H1 (cell line): ENCODE data around the gene BNIP5. TPM values are rescaled to one million over a fixed set of nuclear protein-coding genes. Genes with fewer than 3 reads are reported as not detected.

Source experiments
- CTCF ChIA-PET: fragments of 300-600 bp; sonication (Branson Sonifier 250); formaldehyde crosslinking; loops from one replicate; lab custom pipeline; 2021; ENCODE audit not compliant: partially characterized antibody; lab: Charles Lee
- POLR2A ChIA-PET: fragments of 300-600 bp; sonication (Branson Sonifier 250); formaldehyde crosslinking; loops from one replicate; lab custom pipeline; 2021; ENCODE audit warnings: inconsistent platforms; ENCODE audit not compliant: partially characterized antibody; lab: Charles Lee
- DNase-seq, 2 experiments: peaks; one replicate each; pipeline versions ENCODE4 v3.0.0 to v3.0.0-alpha.2; 2010 to 2022; ENCODE audit warnings: low spot score in 2 of 2, low read depth in 1 of 2, mixed read lengths in 1 of 2
- FAIRE-seq: peaks from 2 replicates; lab custom pipeline; 2011; peaks lifted over from hg19 to GRCh38; lab: Jason Lieb, UNC
- H2AFZ ChIP-seq: 2 replicates; pipeline ENCODE4 v1.8.1; 2012; ENCODE audit warnings: low read length, inconsistent platforms
- H2AK5ac ChIP-seq: 2 replicates; pipeline ENCODE4 v1.6.1; 2013; ENCODE audit warnings: low read depth, low read length
- H2BK120ac ChIP-seq: replicated peaks from 2 replicates; pipeline ENCODE3; 2013; ENCODE audit warnings: low read depth, low read length, inconsistent platforms
- H2BK12ac ChIP-seq: 2 replicates; pipeline ENCODE4 v1.6.1; 2013; ENCODE audit warnings: low read depth, low read length
- H2BK15ac ChIP-seq: 2 replicates; pipeline ENCODE4 v1.6.1; 2013; ENCODE audit warnings: low read length
- H2BK20ac ChIP-seq: 2 replicates; pipeline ENCODE4 v1.6.1; 2013; ENCODE audit warnings: low read length
- H2BK5ac ChIP-seq: 2 replicates; pipeline ENCODE4 v1.6.1; 2013; ENCODE audit warnings: low read depth, low read length
- H3K14ac ChIP-seq: 2 replicates; pipeline ENCODE4 v1.6.1; 2013; ENCODE audit warnings: inconsistent platforms; ENCODE audit not compliant: insufficient read length
- H3K18ac ChIP-seq: 2 replicates; pipeline ENCODE4 v1.6.1; 2013; ENCODE audit warnings: low read length; ENCODE audit errors: extremely low read depth
- H3K23ac ChIP-seq: 2 replicates; pipeline ENCODE4 v1.6.1; 2013; ENCODE audit warnings: inconsistent platforms; ENCODE audit not compliant: insufficient read length
- H3K23me2 ChIP-seq: 2 replicates; pipeline ENCODE4 v1.6.1; 2013; ENCODE audit warnings: low read depth, low read length
- H3K27ac ChIP-seq: 2 replicates; pipeline ENCODE4 v1.6.1; 2011; ENCODE audit warnings: low read depth, low read length, inconsistent platforms
- H3K27me3 ChIP-seq, 4 experiments: replicated peaks in 1 of 4; 1 replicate in 1 of 4; 2 replicates in 3 of 4; pipeline versions ENCODE4 v1.6.1 to v1.8.1; 2011 to 2013; ENCODE audit warnings: low read length in 3 of 4, mild to moderate bottlenecking in 3 of 4, inconsistent platforms in 2 of 4, mixed read lengths in 2 of 4, moderate library complexity in 1 of 4; ENCODE audit not compliant: control insufficient read depth in 3 of 4, insufficient read depth in 3 of 4; ENCODE audit errors: extremely low read depth in 1 of 4
- H3K36me3 ChIP-seq, 4 experiments: 2 replicates each; pipeline versions ENCODE4 v1.6.1 to v1.8.1; 2011 to 2013; ENCODE audit warnings: mild to moderate bottlenecking in 4 of 4, low read length in 3 of 4, moderate library complexity in 2 of 4, control low read depth in 1 of 4, inconsistent platforms in 1 of 4; ENCODE audit not compliant: insufficient read depth in 4 of 4, control insufficient read depth in 2 of 4
- H3K4ac ChIP-seq: replicated peaks from 2 replicates; pipeline ENCODE3; 2013; ENCODE audit warnings: low read length, low read depth, mixed read lengths, inconsistent platforms; ENCODE audit not compliant: insufficient read length
- H3K4me1 ChIP-seq, 4 experiments: replicated peaks in 1 of 4; 1 replicate in 1 of 4; 2 replicates in 3 of 4; pipeline versions ENCODE4 v1.6.1 to v1.8.1; 2011 to 2013; ENCODE audit warnings: low read length in 3 of 4, inconsistent platforms in 2 of 4, mixed read lengths in 1 of 4; ENCODE audit not compliant: insufficient read depth in 4 of 4, control insufficient read depth in 3 of 4
- H3K4me2 ChIP-seq, 2 experiments: 2 replicates each; pipeline versions ENCODE4 v1.6.1 to v1.8.1; 2011 to 2013; ENCODE audit warnings: low read depth in 2 of 2, low read length in 2 of 2, control low read depth in 1 of 2, inconsistent platforms in 1 of 2, mild to moderate bottlenecking in 1 of 2; ENCODE audit not compliant: insufficient read depth in 1 of 2
- H3K4me3 ChIP-seq, 4 experiments: fragments of 200-600, 300-600 bp in 1 of 4; sonication (generic), shearing (Covaris generic), sonication (Bioruptor Twin) in 1 of 4; 2 replicates each; pipeline versions ENCODE4 v1.5.1 to v1.8.1; 2011 to 2016; ENCODE audit warnings: low read length in 4 of 4, low read depth in 3 of 4, control low read depth in 2 of 4, inconsistent platforms in 2 of 4, mild to moderate bottlenecking in 2 of 4, mixed read lengths in 1 of 4, moderate library complexity in 1 of 4; ENCODE audit not compliant: insufficient read depth in 2 of 4; ENCODE audit errors: extremely low read depth in 1 of 4
- H3K56ac ChIP-seq: replicated peaks from 2 replicates; pipeline ENCODE3; 2013; ENCODE audit warnings: low read depth, mild to moderate bottlenecking, mixed read lengths, low read length, inconsistent platforms; ENCODE audit not compliant: insufficient read length
- H3K79me1 ChIP-seq: 2 replicates; pipeline ENCODE4 v1.6.1; 2013; ENCODE audit warnings: low read depth, low read length, control low read depth
- H3K79me2 ChIP-seq, 2 experiments: 2 replicates each; pipeline versions ENCODE4 v1.6.1 to v1.8.1; 2012 to 2013; ENCODE audit warnings: low read length in 2 of 2, mild to moderate bottlenecking in 2 of 2, inconsistent platforms in 1 of 2; ENCODE audit not compliant: insufficient read depth in 2 of 2, control insufficient read depth in 1 of 2
- H3K9ac ChIP-seq, 4 experiments: replicated peaks in 1 of 4; 1 replicate in 1 of 4; 2 replicates in 3 of 4; pipeline versions ENCODE4 v1.6.1 to v1.8.1; 2011 to 2013; ENCODE audit warnings: low read depth in 3 of 4, low read length in 3 of 4, control low read depth in 2 of 4, mild to moderate bottlenecking in 2 of 4, moderate library complexity in 2 of 4, inconsistent platforms in 1 of 4; ENCODE audit errors: extremely low read depth in 1 of 4
- H3K9me3 ChIP-seq, 2 experiments: 2 replicates each; pipeline versions ENCODE4 v1.6.1 to v1.8.1; 2012 to 2013; ENCODE audit warnings: mild to moderate bottlenecking in 2 of 2, moderate library complexity in 2 of 2, control low read depth in 1 of 2, inconsistent platforms in 1 of 2, low read depth in 1 of 2, low read length in 1 of 2, mixed read lengths in 1 of 2; ENCODE audit not compliant: insufficient read depth in 2 of 2
- H4K20me1 ChIP-seq, 2 experiments: replicated peaks in 1 of 2; 2 replicates each; pipeline versions ENCODE3 to v1.8.1; 2011 to 2013; ENCODE audit warnings: inconsistent platforms in 2 of 2, low read length in 2 of 2, mild to moderate bottlenecking in 1 of 2; ENCODE audit not compliant: insufficient read depth in 2 of 2, control insufficient read depth in 1 of 2
- H4K5ac ChIP-seq: 2 replicates; pipeline ENCODE4 v1.6.1; 2013; ENCODE audit warnings: low read length, low read depth, mixed read lengths, inconsistent platforms; ENCODE audit not compliant: insufficient read length
- H4K8ac ChIP-seq: 2 replicates; pipeline ENCODE4 v1.8.0; 2013; ENCODE audit warnings: mild to moderate bottlenecking, moderate library complexity, low read length, inconsistent platforms; ENCODE audit not compliant: insufficient read depth; ENCODE audit errors: extremely low read depth
- H4K91ac ChIP-seq: replicated peaks from 2 replicates; pipeline ENCODE3; 2013; ENCODE audit warnings: low read length, mixed read lengths, inconsistent platforms; ENCODE audit not compliant: insufficient read length
- CHD1 ChIP-seq: IDR thresholded peaks from 2 replicates; pipeline ENCODE4 v1.6.1; 2012; ENCODE audit warnings: low read depth, low read length, improper control_type of control experiment
- EGR1 ChIP-seq: IDR thresholded peaks from 2 replicates; pipeline ENCODE4 v1.6.1; 2011; ENCODE audit warnings: low read depth, low read length, borderline replicate concordance
- RFX5 ChIP-seq: IDR thresholded peaks from 2 replicates; pipeline ENCODE4 v1.6.1; 2011; ENCODE audit warnings: low read depth, low read length, improper control_type of control experiment, borderline replicate concordance
- SIRT6 ChIP-seq: IDR thresholded peaks from one replicate; pipeline ENCODE4 v1.7.1; 2012; ENCODE audit warnings: low read length, inconsistent platforms
- SP4 ChIP-seq: IDR thresholded peaks from 2 replicates; pipeline ENCODE4 v1.6.1; 2012; ENCODE audit warnings: low read length, inconsistent platforms
- TAF1 ChIP-seq: IDR thresholded peaks from 2 replicates; pipeline ENCODE4 v1.6.1; 2011; ENCODE audit warnings: mild to moderate bottlenecking, low read depth, low read length
- TAF7 ChIP-seq: optimal IDR thresholded peaks from 2 replicates; pipeline ENCODE3; 2011; ENCODE audit warnings: low read depth, mild to moderate bottlenecking, inconsistent platforms, low read length, moderate library complexity, borderline replicate concordance
- TBP ChIP-seq: IDR thresholded peaks from 2 replicates; pipeline ENCODE4 v1.6.1; 2011; ENCODE audit warnings: low read depth, low read length, improper control_type of control experiment
- YY1 ChIP-seq: IDR thresholded peaks from 2 replicates; pipeline ENCODE4 v1.6.1; 2011; ENCODE audit warnings: low read depth, mild to moderate bottlenecking, low read length
- ZNF274 ChIP-seq: IDR thresholded peaks from 2 replicates; pipeline ENCODE4 v1.7.0; 2012; ENCODE audit warnings: low read length, borderline replicate concordance; ENCODE audit errors: extremely low read depth
- WGBS, 2 experiments: shearing (Covaris generic) in 1 of 2; methylation state at CpG; one replicate each; pipeline versions ENCODE4 v1.1.6 to v1.1.7; 2013 to 2015; ENCODE audit warnings: low lambda C conversion rate in 2 of 2, mixed read lengths in 2 of 2, inconsistent platforms in 1 of 2, low coverage in 1 of 2, missing lambda C conversion rate in 1 of 2; ENCODE audit not compliant: insufficient replicate concordance in 2 of 2, insufficient coverage in 1 of 2, insufficient read length in 1 of 2; ENCODE audit errors: extremely low coverage in 1 of 2, missing lambda C conversion rate in 1 of 2; 5-methylcytosine and 5-hydroxymethylcytosine counted together
- polyA plus RNA-seq, 7 experiments: library from polyadenylated mRNA; depleted of rRNA in 3 of 7; stranded (reverse) in 5 of 7; unstranded in 2 of 7; fragments of >200 nt in 5 of 7; fragments of 200-250 nt in 2 of 7; gene quantifications; 1 replicate in 5 of 7; 2 replicates in 1 of 7; 4 replicates in 1 of 7; pipeline versions ENCODE4 v1.2.1 to v1.2.3, GENCODE V29; 2011 to 2013; ENCODE audit warnings: missing spikeins in 2 of 7, mixed read lengths in 2 of 7
- total RNA-seq: library from RNA; stranded (reverse); fragmentation: NEBNext Ultra II Directional; extraction: Animal tissue kit (Norgen Biotek cat#: 25700); gene quantifications from 2 replicates; pipeline ENCODE4 v1.2.1, GENCODE V29; 2021
- TF ChIP-seq, protein P1 (sequence below): IDR thresholded peaks from 2 replicates; pipeline ENCODE4 v1.6.1; 2011; ENCODE audit warnings: low read length, improper control_type of control experiment

BNIP5 gene
- total and polyA plus RNA-seq, 2 of the 8 experiments (the other 6 are each of a cell fraction or from before 2014, with no cell fraction given): not detected

DNA sequence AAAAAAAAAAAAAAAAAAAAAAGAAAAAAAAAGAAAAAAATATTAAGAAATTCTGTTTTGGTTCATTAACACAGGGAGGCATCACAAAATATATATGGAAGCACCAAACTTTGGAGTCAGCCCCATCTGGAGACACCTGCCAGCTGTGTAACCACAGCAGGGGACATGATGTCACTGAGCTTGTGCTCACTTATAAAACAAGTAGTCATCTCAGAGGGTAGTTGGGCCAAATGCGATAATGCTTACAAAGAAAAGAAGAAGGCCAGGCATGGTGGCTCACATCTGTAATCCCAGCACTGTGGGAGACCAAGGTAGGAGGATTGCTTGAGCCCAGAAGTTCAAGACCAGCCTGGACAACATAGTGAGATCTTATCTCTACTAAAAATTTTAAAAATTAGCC, 1.1 kb upstream of the BNIP5 start:
- Histone ChIP-seq H4K5ac (no peak overlapping the region), H3K79me1 (no peaks in the 10 kb centered on the region), H2AK5ac (no peak overlapping the region), H2BK5ac (no peak overlapping the region), H2BK120ac (no peak overlapping the region), H4K20me1 (no peaks in the 10 kb centered on the region), H2BK12ac (no peak overlapping the region), H2BK20ac (no peak overlapping the region), H3K9ac (no peak overlapping the region), H3K36me3 (no peaks in the 10 kb centered on the region), H3K4me3 (no peak overlapping the region), H2AFZ (no peak overlapping the region), H3K18ac (no peak overlapping the region), H4K8ac (no peak overlapping the region), H3K23ac (no peak overlapping the region), H3K27ac (no peak overlapping the region), H3K27me3 (peaks cover 0 to 9% (median 4%) of the 10 kb centered on the region in 4 experiments; a peak in 3 of 7 replicates), H3K9me3 (no peaks in the 10 kb centered on the region), H2BK15ac (no peak overlapping the region), H3K14ac (no peak overlapping the region), H3K4me1 (peaks cover 0 to 5% (median 2%) of the 10 kb centered on the region in 4 experiments; a peak in 4 of 7 replicates), H3K23me2 (peaks cover 3% of the 10 kb centered on the region; the same call in 1 of the 2 replicates), H4K91ac (no peak overlapping the region), H3K4me2 (no peak overlapping the region), H3K79me2 (no peaks in the 10 kb centered on the region), H3K4ac (no peak overlapping the region), H3K56ac (no peak overlapping the region)
- FAIRE-seq: no peak
- POLR2A ChIA-PET: no interaction called here
- CTCF ChIA-PET: interaction anchor here (1.0 to 1.3 kb wide), 2 partner anchors 36 to 47 kb away, joined by 3 to 4 read pairs; no protein-coding TSS in a partner anchor
- no peak for DNase-seq
- no peak for TF ChIP-seq ZNF274
- TF ChIP-seq YY1: no peak
- no peak for TF ChIP-seq TAF7
- TF ChIP-seq TBP: no peak
- no peak for TF ChIP-seq RFX5
- TF ChIP-seq EGR1: no peak
- no peak for TF ChIP-seq SP4
- no peak for TF ChIP-seq SIRT6
- TF ChIP-seq TAF1: no peak
- no peak for TF ChIP-seq CHD1
- TF ChIP-seq, protein P1, sequence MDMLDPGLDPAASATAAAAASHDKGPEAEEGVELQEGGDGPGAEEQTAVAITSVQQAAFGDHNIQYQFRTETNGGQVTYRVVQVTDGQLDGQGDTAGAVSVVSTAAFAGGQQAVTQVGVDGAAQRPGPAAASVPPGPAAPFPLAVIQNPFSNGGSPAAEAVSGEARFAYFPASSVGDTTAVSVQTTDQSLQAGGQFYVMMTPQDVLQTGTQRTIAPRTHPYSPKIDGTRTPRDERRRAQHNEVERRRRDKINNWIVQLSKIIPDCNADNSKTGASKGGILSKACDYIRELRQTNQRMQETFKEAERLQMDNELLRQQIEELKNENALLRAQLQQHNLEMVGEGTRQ: no peak
- WGBS, 2 experiments: 100% methylated on average over 1 of the region's 1 CpG; no CpG with 5 or more reads in 1 of the 2 experiments
